ENCODE data around the gene ERVK3-1. TPM values are rescaled to one million over a fixed set of nuclear protein-coding genes. Genes with fewer than 3 reads are reported as not detected.
A peak's percentile ranks its signal among the peaks of the same experiment; 100 is the strongest.
"Not testable (repeated sequence)": the region's sequence is repeated elsewhere in the genome, so short reads cannot be mapped to it uniquely, and the experiment has no call there.

The ERVK3-1 gene
- total RNA-seq = 37.8 TPM

GRCh38 chr19:58305065-58305931 is at the start of gene ERVK3-1:
Gene ERVK3-1 (plus strand): TSS chr19:58305377. CDS start chr19:58312169, 6,792 bp downstream.
- DNase-seq = peak; percentile 98

- not testable (repeated sequence) for DNase-seq
Observed at GRCh38 chr19:58258259-58258658, 46.9 kb upstream of the ERVK3-1 start.

GRCh38 chr19:58261600-58261967 is 43.6 kb upstream of the ERVK3-1 start:
- no peak for DNase-seq

- DNase-seq = no peak
Observed at GRCh38 chr19:58261968-58262921, 42.9 kb upstream of the ERVK3-1 start.

- DNase-seq = no peak
Observed at GRCh38 chr19:58262922-58263296, 42.3 kb upstream of the ERVK3-1 start.

GRCh38 chr19:58265100-58265499 is 40.1 kb upstream of the ERVK3-1 start:
- no peak for DNase-seq

GRCh38 chr19:58268344-58268743 is 36.8 kb upstream of the ERVK3-1 start:
- no peak for DNase-seq

GRCh38 chr19:58274771-58275201 is 30.4 kb upstream of the ERVK3-1 start:
- DNase-seq = no peak

- no peak for DNase-seq
Observed at GRCh38 chr19:58275564-58275963, 29.6 kb upstream of the ERVK3-1 start.

GRCh38 chr19:58277197-58277596 is 28.0 kb upstream of the ERVK3-1 start:
- DNase-seq = no peak

GRCh38 chr19:58277748-58278540 is 27.2 kb upstream of the ERVK3-1 start:
- DNase-seq = peak; percentile 9

- peak; percentile 99 for DNase-seq
Observed at GRCh38 chr19:58278541-58279041, 26.6 kb upstream of the ERVK3-1 start, which contains the start of gene ZNF8. Gene ZNF8 (plus strand): TSS chr19:58278955. CDS start chr19:58279082, 127 bp downstream.

- peak; percentile 74 for DNase-seq
Observed at GRCh38 chr19:58279042-58279924, 25.9 kb upstream of the ERVK3-1 start.

- no peak for DNase-seq
Observed at GRCh38 chr19:58279925-58280316, 25.3 kb upstream of the ERVK3-1 start.

GRCh38 chr19:58284199-58284598 is 21.0 kb upstream of the ERVK3-1 start:
- no peak for DNase-seq

GRCh38 chr19:58291943-58292342 is 13.2 kb upstream of the ERVK3-1 start:
- DNase-seq = no peak

GRCh38 chr19:58294743-58295374 is 10.3 kb upstream of the ERVK3-1 start:
- no peak for DNase-seq

GRCh38 chr19:58296104-58296503 is 9.1 kb upstream of the ERVK3-1 start:
- DNase-seq = peak; percentile 28

- no peak for DNase-seq
Observed at GRCh38 chr19:58300620-58301019, 4.6 kb upstream of the ERVK3-1 start.

- DNase-seq = no peak
Observed at GRCh38 chr19:58304255-58304654, 922 bp upstream of the ERVK3-1 start.

Data from tongue (tissue), 2 donors.